H1 (cell line): ENCODE measurements around the gene ACOT12. TPM values are rescaled to one million over a fixed set of nuclear protein-coding genes. Genes with fewer than 3 reads are reported as not detected.

ENCODE experiments used
- CTCF ChIA-PET: fragments of 300-600 bp; sonication (Branson Sonifier 250); formaldehyde crosslinking; loops from one replicate; lab custom pipeline; 2021; ENCODE audit not compliant: partially characterized antibody; lab: Charles Lee
- POLR2A ChIA-PET: fragments of 300-600 bp; sonication (Branson Sonifier 250); formaldehyde crosslinking; loops from one replicate; lab custom pipeline; 2021; ENCODE audit warnings: inconsistent platforms; ENCODE audit not compliant: partially characterized antibody; lab: Charles Lee
- DNase-seq, 2 experiments: peaks; one replicate each; pipeline versions ENCODE4 v3.0.0 to v3.0.0-alpha.2; 2010 to 2022; ENCODE audit warnings: low spot score in 2 of 2, low read depth in 1 of 2, mixed read lengths in 1 of 2
- FAIRE-seq: peaks from 2 replicates; lab custom pipeline; 2011; peaks lifted over from hg19 to GRCh38; lab: Jason Lieb, UNC
- H2AFZ ChIP-seq: 2 replicates; pipeline ENCODE4 v1.8.1; 2012; ENCODE audit warnings: low read length, inconsistent platforms
- H2AK5ac ChIP-seq: 2 replicates; pipeline ENCODE4 v1.6.1; 2013; ENCODE audit warnings: low read depth, low read length
- H2BK120ac ChIP-seq: replicated peaks from 2 replicates; pipeline ENCODE3; 2013; ENCODE audit warnings: low read depth, low read length, inconsistent platforms
- H2BK12ac ChIP-seq: 2 replicates; pipeline ENCODE4 v1.6.1; 2013; ENCODE audit warnings: low read depth, low read length
- H2BK15ac ChIP-seq: 2 replicates; pipeline ENCODE4 v1.6.1; 2013; ENCODE audit warnings: low read length
- H2BK20ac ChIP-seq: 2 replicates; pipeline ENCODE4 v1.6.1; 2013; ENCODE audit warnings: low read length
- H2BK5ac ChIP-seq: 2 replicates; pipeline ENCODE4 v1.6.1; 2013; ENCODE audit warnings: low read depth, low read length
- H3K14ac ChIP-seq: 2 replicates; pipeline ENCODE4 v1.6.1; 2013; ENCODE audit warnings: inconsistent platforms; ENCODE audit not compliant: insufficient read length
- H3K18ac ChIP-seq: 2 replicates; pipeline ENCODE4 v1.6.1; 2013; ENCODE audit warnings: low read length; ENCODE audit errors: extremely low read depth
- H3K23ac ChIP-seq: 2 replicates; pipeline ENCODE4 v1.6.1; 2013; ENCODE audit warnings: inconsistent platforms; ENCODE audit not compliant: insufficient read length
- H3K23me2 ChIP-seq: 2 replicates; pipeline ENCODE4 v1.6.1; 2013; ENCODE audit warnings: low read depth, low read length
- H3K27ac ChIP-seq: 2 replicates; pipeline ENCODE4 v1.6.1; 2011; ENCODE audit warnings: low read depth, low read length, inconsistent platforms
- H3K27me3 ChIP-seq, 4 experiments: replicated peaks in 1 of 4; 1 replicate in 1 of 4; 2 replicates in 3 of 4; pipeline versions ENCODE4 v1.6.1 to v1.8.1; 2011 to 2013; ENCODE audit warnings: low read length in 3 of 4, mild to moderate bottlenecking in 3 of 4, inconsistent platforms in 2 of 4, mixed read lengths in 2 of 4, moderate library complexity in 1 of 4; ENCODE audit not compliant: control insufficient read depth in 3 of 4, insufficient read depth in 3 of 4; ENCODE audit errors: extremely low read depth in 1 of 4
- H3K36me3 ChIP-seq, 4 experiments: 2 replicates each; pipeline versions ENCODE4 v1.6.1 to v1.8.1; 2011 to 2013; ENCODE audit warnings: mild to moderate bottlenecking in 4 of 4, low read length in 3 of 4, moderate library complexity in 2 of 4, control low read depth in 1 of 4, inconsistent platforms in 1 of 4; ENCODE audit not compliant: insufficient read depth in 4 of 4, control insufficient read depth in 2 of 4
- H3K4ac ChIP-seq: replicated peaks from 2 replicates; pipeline ENCODE3; 2013; ENCODE audit warnings: low read length, low read depth, mixed read lengths, inconsistent platforms; ENCODE audit not compliant: insufficient read length
- H3K4me1 ChIP-seq, 4 experiments: replicated peaks in 1 of 4; 1 replicate in 1 of 4; 2 replicates in 3 of 4; pipeline versions ENCODE4 v1.6.1 to v1.8.1; 2011 to 2013; ENCODE audit warnings: low read length in 3 of 4, inconsistent platforms in 2 of 4, mixed read lengths in 1 of 4; ENCODE audit not compliant: insufficient read depth in 4 of 4, control insufficient read depth in 3 of 4
- H3K4me2 ChIP-seq, 2 experiments: 2 replicates each; pipeline versions ENCODE4 v1.6.1 to v1.8.1; 2011 to 2013; ENCODE audit warnings: low read depth in 2 of 2, low read length in 2 of 2, control low read depth in 1 of 2, inconsistent platforms in 1 of 2, mild to moderate bottlenecking in 1 of 2; ENCODE audit not compliant: insufficient read depth in 1 of 2
- H3K4me3 ChIP-seq, 4 experiments: fragments of 200-600, 300-600 bp in 1 of 4; sonication (generic), shearing (Covaris generic), sonication (Bioruptor Twin) in 1 of 4; 2 replicates each; pipeline versions ENCODE4 v1.5.1 to v1.8.1; 2011 to 2016; ENCODE audit warnings: low read length in 4 of 4, low read depth in 3 of 4, control low read depth in 2 of 4, inconsistent platforms in 2 of 4, mild to moderate bottlenecking in 2 of 4, mixed read lengths in 1 of 4, moderate library complexity in 1 of 4; ENCODE audit not compliant: insufficient read depth in 2 of 4; ENCODE audit errors: extremely low read depth in 1 of 4
- H3K56ac ChIP-seq: replicated peaks from 2 replicates; pipeline ENCODE3; 2013; ENCODE audit warnings: low read depth, mild to moderate bottlenecking, mixed read lengths, low read length, inconsistent platforms; ENCODE audit not compliant: insufficient read length
- H3K79me1 ChIP-seq: 2 replicates; pipeline ENCODE4 v1.6.1; 2013; ENCODE audit warnings: low read depth, low read length, control low read depth
- H3K79me2 ChIP-seq, 2 experiments: 2 replicates each; pipeline versions ENCODE4 v1.6.1 to v1.8.1; 2012 to 2013; ENCODE audit warnings: low read length in 2 of 2, mild to moderate bottlenecking in 2 of 2, inconsistent platforms in 1 of 2; ENCODE audit not compliant: insufficient read depth in 2 of 2, control insufficient read depth in 1 of 2
- H3K9ac ChIP-seq, 4 experiments: replicated peaks in 1 of 4; 1 replicate in 1 of 4; 2 replicates in 3 of 4; pipeline versions ENCODE4 v1.6.1 to v1.8.1; 2011 to 2013; ENCODE audit warnings: low read depth in 3 of 4, low read length in 3 of 4, control low read depth in 2 of 4, mild to moderate bottlenecking in 2 of 4, moderate library complexity in 2 of 4, inconsistent platforms in 1 of 4; ENCODE audit errors: extremely low read depth in 1 of 4
- H3K9me3 ChIP-seq, 2 experiments: 2 replicates each; pipeline versions ENCODE4 v1.6.1 to v1.8.1; 2012 to 2013; ENCODE audit warnings: mild to moderate bottlenecking in 2 of 2, moderate library complexity in 2 of 2, control low read depth in 1 of 2, inconsistent platforms in 1 of 2, low read depth in 1 of 2, low read length in 1 of 2, mixed read lengths in 1 of 2; ENCODE audit not compliant: insufficient read depth in 2 of 2
- H4K20me1 ChIP-seq, 2 experiments: replicated peaks in 1 of 2; 2 replicates each; pipeline versions ENCODE3 to v1.8.1; 2011 to 2013; ENCODE audit warnings: inconsistent platforms in 2 of 2, low read length in 2 of 2, mild to moderate bottlenecking in 1 of 2; ENCODE audit not compliant: insufficient read depth in 2 of 2, control insufficient read depth in 1 of 2
- H4K5ac ChIP-seq: 2 replicates; pipeline ENCODE4 v1.6.1; 2013; ENCODE audit warnings: low read length, low read depth, mixed read lengths, inconsistent platforms; ENCODE audit not compliant: insufficient read length
- H4K8ac ChIP-seq: 2 replicates; pipeline ENCODE4 v1.8.0; 2013; ENCODE audit warnings: mild to moderate bottlenecking, moderate library complexity, low read length, inconsistent platforms; ENCODE audit not compliant: insufficient read depth; ENCODE audit errors: extremely low read depth
- H4K91ac ChIP-seq: replicated peaks from 2 replicates; pipeline ENCODE3; 2013; ENCODE audit warnings: low read length, mixed read lengths, inconsistent platforms; ENCODE audit not compliant: insufficient read length
- BRCA1 ChIP-seq: IDR thresholded peaks from 2 replicates; pipeline ENCODE4 v1.6.1; 2012; ENCODE audit warnings: low read depth, low read length, improper control_type of control experiment
- CBX5 ChIP-seq: fragments of 300-800, 300-1000 bp; sonication (generic); IDR thresholded peaks from 2 replicates; pipeline ENCODE4 v1.7.1; 2016; ENCODE audit warnings: antibody characterized with exemption, low read length, low read depth
- CHD1 ChIP-seq: IDR thresholded peaks from 2 replicates; pipeline ENCODE4 v1.6.1; 2012; ENCODE audit warnings: low read depth, low read length, improper control_type of control experiment
- GTF2F1 ChIP-seq: IDR thresholded peaks from 2 replicates; pipeline ENCODE4 v1.6.1; 2012; ENCODE audit warnings: low read depth, low read length, improper control_type of control experiment, borderline replicate concordance
- HDAC2 ChIP-seq, 2 experiments: fragments of 300-600 bp in 1 of 2; sonication (generic) in 1 of 2; IDR thresholded peaks; 2 replicates each; pipeline ENCODE4 v1.6.1; 2011 to 2012; ENCODE audit warnings: low read depth in 2 of 2, low read length in 2 of 2, mild to moderate bottlenecking in 2 of 2, moderate library complexity in 2 of 2, borderline replicate concordance in 1 of 2, inconsistent platforms in 1 of 2
- HDAC6 ChIP-seq: IDR thresholded peaks from one replicate; pipeline ENCODE4 v1.7.1; 2012; ENCODE audit warnings: low read depth, mild to moderate bottlenecking, inconsistent platforms, low read length, moderate library complexity
- KDM5A ChIP-seq: fragments of 200-600 bp; IDR thresholded peaks from 2 replicates; pipeline ENCODE4 v1.7.1; 2012; ENCODE audit warnings: mild to moderate bottlenecking, low read length, inconsistent platforms, mixed read lengths
- POLR2AphosphoS5 ChIP-seq: IDR thresholded peaks from 2 replicates; pipeline ENCODE4 v1.6.1; 2011; ENCODE audit warnings: low read depth, low read length
- POU5F1 ChIP-seq: IDR thresholded peaks from 2 replicates; pipeline ENCODE4 v1.6.1; 2011; ENCODE audit warnings: low read depth, mild to moderate bottlenecking, low read length, moderate library complexity
- RFX5 ChIP-seq: IDR thresholded peaks from 2 replicates; pipeline ENCODE4 v1.6.1; 2011; ENCODE audit warnings: low read depth, low read length, improper control_type of control experiment, borderline replicate concordance
- SP4 ChIP-seq: IDR thresholded peaks from 2 replicates; pipeline ENCODE4 v1.6.1; 2012; ENCODE audit warnings: low read length, inconsistent platforms
- TAF7 ChIP-seq: optimal IDR thresholded peaks from 2 replicates; pipeline ENCODE3; 2011; ENCODE audit warnings: low read depth, mild to moderate bottlenecking, inconsistent platforms, low read length, moderate library complexity, borderline replicate concordance
- WGBS, 2 experiments: shearing (Covaris generic) in 1 of 2; methylation state at CpG; one replicate each; pipeline versions ENCODE4 v1.1.6 to v1.1.7; 2013 to 2015; ENCODE audit warnings: low lambda C conversion rate in 2 of 2, mixed read lengths in 2 of 2, inconsistent platforms in 1 of 2, low coverage in 1 of 2, missing lambda C conversion rate in 1 of 2; ENCODE audit not compliant: insufficient replicate concordance in 2 of 2, insufficient coverage in 1 of 2, insufficient read length in 1 of 2; ENCODE audit errors: extremely low coverage in 1 of 2, missing lambda C conversion rate in 1 of 2; 5-methylcytosine and 5-hydroxymethylcytosine counted together
- polyA plus RNA-seq, 7 experiments: library from polyadenylated mRNA; depleted of rRNA in 3 of 7; stranded (reverse) in 5 of 7; unstranded in 2 of 7; fragments of >200 nt in 5 of 7; fragments of 200-250 nt in 2 of 7; gene quantifications; 1 replicate in 5 of 7; 2 replicates in 1 of 7; 4 replicates in 1 of 7; pipeline versions ENCODE4 v1.2.1 to v1.2.3, GENCODE V29; 2011 to 2013; ENCODE audit warnings: missing spikeins in 2 of 7, mixed read lengths in 2 of 7
- total RNA-seq: library from RNA; stranded (reverse); fragmentation: NEBNext Ultra II Directional; extraction: Animal tissue kit (Norgen Biotek cat#: 25700); gene quantifications from 2 replicates; pipeline ENCODE4 v1.2.1, GENCODE V29; 2021
- TF ChIP-seq, protein P1 (sequence below): IDR thresholded peaks from 2 replicates; pipeline ENCODE4 v1.6.1; 2012; ENCODE audit warnings: inconsistent platforms

Gene ACOT12
- total and polyA plus RNA-seq, 2 of the 8 experiments (the other 6 are each of a cell fraction or from before 2014, with no cell fraction given): 0.29 TPM; not detected in 1

GRCh38 chr5:81363093-81363871, 30.7 kb downstream of the ACOT12 start:
- H3K4me3 ChIP-seq: no peak overlapping the region
- H2BK15ac ChIP-seq: no peak overlapping the region
- no peak overlapping the region for H3K18ac ChIP-seq
- H2BK5ac ChIP-seq: no peak overlapping the region
- H4K20me1 ChIP-seq: no peaks in the 10 kb centered on the region
- H3K36me3 ChIP-seq: no peaks in the 10 kb centered on the region
- H3K9ac ChIP-seq: no peak overlapping the region
- no peak for DNase-seq
- H3K9me3 ChIP-seq: no peaks in the 10 kb centered on the region
- no peaks in the 10 kb centered on the region for H3K79me2 ChIP-seq
- CTCF ChIA-PET: no interaction called here
- no peak overlapping the region for H3K27ac ChIP-seq
- H4K8ac ChIP-seq: no peak overlapping the region
- no peak for FAIRE-seq
- H3K4ac ChIP-seq: no peak overlapping the region
- H4K91ac ChIP-seq: no peak overlapping the region
- no peak overlapping the region for H2AK5ac ChIP-seq
- H4K5ac ChIP-seq: no peak overlapping the region
- no peaks in the 10 kb centered on the region for H3K79me1 ChIP-seq
- H2BK120ac ChIP-seq: no peak overlapping the region
- no peak overlapping the region for H2AFZ ChIP-seq
- H2BK12ac ChIP-seq: no peak overlapping the region
- no peak overlapping the region for H3K4me2 ChIP-seq
- no peaks in the 10 kb centered on the region for H3K27me3 ChIP-seq
- H3K23me2 ChIP-seq: no peaks in the 10 kb centered on the region
- H3K14ac ChIP-seq: no peak overlapping the region
- H3K4me1 ChIP-seq: peaks cover 0 to 9% (median 8%) of the 10 kb centered on the region in 4 experiments; a peak in 4 of 7 replicates
- H3K23ac ChIP-seq: no peak overlapping the region
- H2BK20ac ChIP-seq: no peak overlapping the region
- WGBS, 2 experiments: 90% methylated on average over 4 of the region's 4 CpGs; no CpG with 5 or more reads in 1 of the 2 experiments
- POLR2A ChIA-PET: interaction anchor here (0.6 kb wide), 2 partner anchors 77 to 1690 kb away, joined by 3 to 4 read pairs; no protein-coding TSS in a partner anchor
- no peak overlapping the region for H3K56ac ChIP-seq
- TF ChIP-seq POLR2AphosphoS5: no peak
- no peak for TF ChIP-seq KDM5A
- TF ChIP-seq, protein P1, sequence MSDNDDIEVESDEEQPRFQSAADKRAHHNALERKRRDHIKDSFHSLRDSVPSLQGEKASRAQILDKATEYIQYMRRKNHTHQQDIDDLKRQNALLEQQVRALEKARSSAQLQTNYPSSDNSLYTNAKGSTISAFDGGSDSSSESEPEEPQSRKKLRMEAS: no peak
- no peak for TF ChIP-seq HDAC2 (IDR thresholded peaks at IDR 0.05; ENCODE audit: borderline replicate concordance in 1 of 2, low read depth in 2 of 2, low read length in 2 of 2)
- TF ChIP-seq SP4: no peak
- no peak for TF ChIP-seq RFX5
- no peak for TF ChIP-seq TAF7
- TF ChIP-seq BRCA1: no peak
- TF ChIP-seq HDAC6: no peak
- no peak for TF ChIP-seq CBX5
- no peak for TF ChIP-seq CHD1
- no peak for TF ChIP-seq POU5F1
- no peak for TF ChIP-seq GTF2F1
